Skeletal muscle cell (primary cell): Measurements from ENCODE around the gene GABRB1.
A peak's percentile ranks its signal among the peaks of the same experiment; 100 is the strongest.

Experiments
- DNase-seq: peaks from one replicate; pipeline ENCODE4 v3.0.0-alpha.2; 2010; ENCODE audit warnings: low read depth
- H3K4me3 ChIP-seq: 2 replicates; pipeline ENCODE4 v1.5.1; 2011; ENCODE audit warnings: low read depth, mild to moderate bottlenecking, control low read depth, low read length, moderate library complexity

The GABRB1 gene

GRCh38 chr4:47104986-47105385 is 73.6 kb downstream of the GABRB1 start:
- no peak for DNase-seq
- H3K4me3 ChIP-seq = no peak overlapping the region

GRCh38 chr4:47106561-47106960 is 75.2 kb downstream of the GABRB1 start:
- no peak overlapping the region for H3K4me3 ChIP-seq
- DNase-seq = peak; percentile 17

- DNase-seq = no peak
- H3K4me3 ChIP-seq = no peak overlapping the region
Measured at GRCh38 chr4:47109379-47109778, 78.0 kb downstream of the GABRB1 start.

GRCh38 chr4:47110546-47111132 is 79.3 kb downstream of the GABRB1 start:
- no peak for DNase-seq
- H3K4me3 ChIP-seq = no peak overlapping the region

GRCh38 chr4:47118192-47118929 is 87.0 kb downstream of the GABRB1 start:
- DNase-seq = no peak
- no peak overlapping the region for H3K4me3 ChIP-seq

- H3K4me3 ChIP-seq = no peak overlapping the region
- no peak for DNase-seq
Measured at GRCh38 chr4:47120783-47121182, 89.4 kb downstream of the GABRB1 start.

- no peak overlapping the region for H3K4me3 ChIP-seq
- DNase-seq = no peak
Measured at GRCh38 chr4:47122592-47123291, 91.4 kb downstream of the GABRB1 start.

GRCh38 chr4:47128991-47129390 is 97.6 kb downstream of the GABRB1 start:
- DNase-seq = no peak
- H3K4me3 ChIP-seq = no peak overlapping the region

- no peak for DNase-seq
- H3K4me3 ChIP-seq = no peak overlapping the region
Measured at GRCh38 chr4:47135210-47135609, 103.8 kb downstream of the GABRB1 start.

GRCh38 chr4:47143261-47143660 is 111.9 kb downstream of the GABRB1 start:
- no peak overlapping the region for H3K4me3 ChIP-seq
- DNase-seq = no peak

- DNase-seq = peak; percentile 25
Measured at GRCh38 chr4:47145630-47146029, 114.3 kb downstream of the GABRB1 start.

GRCh38 chr4:47154816-47155370 is 123.5 kb downstream of the GABRB1 start:
- no peak overlapping the region for H3K4me3 ChIP-seq
- DNase-seq = no peak

More at GRCh38 chr4:47145630-47146029, 114.3 kb downstream of the GABRB1 start:
- no peak overlapping the region for H3K4me3 ChIP-seq

GRCh38 chr4:47155919-47156318 is 124.6 kb downstream of the GABRB1 start:
- H3K4me3 ChIP-seq = no peak overlapping the region
- no peak for DNase-seq

- H3K4me3 ChIP-seq = no peak overlapping the region
Measured at GRCh38 chr4:47160095-47160494, 128.7 kb downstream of the GABRB1 start.

GRCh38 chr4:47167081-47168035 is 136.0 kb downstream of the GABRB1 start:
- DNase-seq = no peak
- H3K4me3 ChIP-seq = no peak overlapping the region

More at GRCh38 chr4:47160095-47160494, 128.7 kb downstream of the GABRB1 start:
- no peak for DNase-seq

GRCh38 chr4:47184083-47184482 is 152.7 kb downstream of the GABRB1 start:
- H3K4me3 ChIP-seq = no peak overlapping the region
- no peak for DNase-seq

- no peak for DNase-seq
- no peak overlapping the region for H3K4me3 ChIP-seq
Measured at GRCh38 chr4:47185761-47186160, 154.4 kb downstream of the GABRB1 start.

GRCh38 chr4:47187608-47188007 is 156.2 kb downstream of the GABRB1 start:
- no peak for DNase-seq
- H3K4me3 ChIP-seq = no peak overlapping the region

- no peak for DNase-seq
- H3K4me3 ChIP-seq = no peak overlapping the region
Measured at GRCh38 chr4:47193179-47193578, 161.8 kb downstream of the GABRB1 start.
